EH (cell line): ENCODE data around the gene UPF1.
A peak's percentile ranks its signal among the peaks of the same experiment; 100 is the strongest.

Experiments used
- DNase-seq: peaks from one replicate; pipeline ENCODE4 v3.0.0-alpha.2; 2015; ENCODE audit warnings: low read depth

UPF1 gene

GRCh38 chr19:18875726-18876125 lies 44.0 kb downstream of the UPF1 start:
- peak; percentile 54 for DNase-seq

DNA sequence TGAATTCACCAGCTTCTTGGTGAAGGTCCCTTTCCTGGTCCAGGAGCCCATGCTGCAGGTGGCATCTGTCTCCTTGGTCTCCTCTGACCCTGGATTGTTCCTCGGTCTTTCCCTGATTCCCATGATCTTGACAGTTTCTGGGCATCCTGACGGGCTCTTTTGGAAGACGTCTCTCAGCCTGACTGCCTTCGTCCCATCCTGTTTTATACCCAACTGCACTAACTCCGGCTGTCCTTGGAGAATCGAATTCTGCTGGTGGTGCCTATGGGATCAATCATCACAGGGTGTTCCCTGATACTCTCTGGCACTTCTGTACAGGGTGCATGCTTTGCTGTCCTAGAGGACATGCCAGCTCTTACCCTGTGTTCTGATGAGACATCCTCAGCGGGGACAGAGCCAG lies 45.1 kb downstream of the UPF1 start:
- DNase-seq: no peak

- DNase-seq: no peak
These were observed 46.5 kb downstream of the UPF1 start for GRCh38 chr19:18878058-18878797.

- no peak for DNase-seq
These were observed 47.3 kb downstream of the UPF1 start for GRCh38 chr19:18878858-18879578.

DNA sequence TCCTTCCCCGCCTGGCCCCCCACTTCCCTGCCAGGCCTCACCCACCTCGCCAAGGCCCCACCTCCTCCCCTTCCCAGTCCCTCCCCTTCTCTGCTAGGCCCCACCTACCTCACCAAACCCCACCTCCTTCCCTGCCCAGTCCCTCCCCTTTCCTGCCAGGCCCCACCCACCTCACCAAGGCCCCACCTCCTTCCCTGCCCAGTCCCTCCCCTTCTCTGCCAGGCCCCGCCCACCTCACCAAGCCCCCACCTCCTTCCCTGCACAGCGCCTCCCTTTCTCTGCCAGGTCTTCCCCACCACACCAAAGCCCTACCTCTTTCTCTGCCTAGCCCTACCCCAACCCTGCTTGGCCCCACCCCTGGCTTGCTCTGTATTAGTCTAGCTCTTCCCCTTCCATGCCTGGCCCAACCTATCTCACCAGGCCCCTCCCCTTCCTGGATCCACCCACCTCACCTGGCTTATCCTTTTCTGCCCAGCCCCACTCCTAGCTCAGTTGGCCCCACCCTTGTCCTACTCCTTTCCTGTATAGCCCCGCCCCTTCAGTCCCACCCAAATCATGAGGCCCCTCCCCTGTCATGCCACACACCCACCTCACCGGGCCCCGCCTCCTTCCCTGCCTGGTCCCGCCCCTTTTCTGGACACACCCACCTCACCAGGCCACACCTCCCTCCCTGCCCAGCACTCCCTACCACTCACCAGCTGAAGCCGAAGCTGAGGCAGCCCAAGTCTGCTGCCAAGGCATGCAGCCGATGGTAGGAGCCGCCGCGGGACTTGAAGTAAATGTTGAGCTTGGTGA lies 48.0 kb downstream of the UPF1 start:
- DNase-seq: peak; percentile 27

GRCh38 chr19:18881491-18881890 lies 49.7 kb downstream of the UPF1 start:
- DNase-seq: no peak

GRCh38 chr19:18883526-18884304 lies 52.0 kb downstream of the UPF1 start:
- no peak for DNase-seq

GRCh38 chr19:18886972-18887371 lies 55.2 kb downstream of the UPF1 start:
- no peak for DNase-seq

GRCh38 chr19:18889949-18890745 lies 58.4 kb downstream of the UPF1 start:
- no peak for DNase-seq

- no peak for DNase-seq
These were observed 62.0 kb downstream of the UPF1 start for GRCh38 chr19:18893587-18894253.

GRCh38 chr19:18894254-18895037 lies 62.7 kb downstream of the UPF1 start:
- DNase-seq: peak; percentile 41

- peak; percentile 60 for DNase-seq
These were observed 63.5 kb downstream of the UPF1 start for GRCh38 chr19:18895038-18895823.

- DNase-seq: no peak
These were observed 64.1 kb downstream of the UPF1 start, which contains the start of gene CERS1 for GRCh38 chr19:18895824-18896341. CERS1 (minus strand) TSS chr19:18896158; CDS start chr19:18896072, 86 bp downstream.

GRCh38 chr19:18896421-18896841 lies 64.7 kb downstream of the UPF1 start:
- DNase-seq: no peak

GRCh38 chr19:18897094-18898029 lies 65.6 kb downstream of the UPF1 start:
- DNase-seq: no peak

GRCh38 chr19:18898081-18898606 lies 66.4 kb downstream of the UPF1 start:
- DNase-seq: no peak
